ENCODE data around the gene LPAR3. TPM values are rescaled to one million over a fixed set of nuclear protein-coding genes. Genes with fewer than 3 reads are reported as not detected.

LPAR3 gene
- polyA plus RNA-seq, 2 of the 4 experiments (the other 2 are of a cell fraction): 0.01 to 0.08 TPM

DNA sequence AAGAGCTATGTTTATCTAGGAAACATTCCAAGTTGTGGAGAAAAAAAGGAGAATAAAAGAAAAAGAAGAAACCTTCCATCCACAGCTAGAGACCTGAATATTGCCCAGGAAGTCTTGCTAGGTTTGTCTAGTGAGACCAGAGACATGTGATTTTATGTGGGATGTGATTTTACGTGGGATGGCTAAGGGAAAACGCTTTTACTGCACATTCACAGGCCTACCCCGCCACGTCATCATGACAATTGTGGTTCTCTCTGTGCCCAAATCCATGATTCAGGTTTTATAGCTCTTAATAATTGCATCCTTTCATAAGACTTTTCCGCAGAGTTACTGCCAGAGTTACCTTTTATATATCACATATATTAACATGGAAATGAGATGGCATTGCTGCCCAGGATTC, 116.4 kb downstream of the LPAR3 start:
- DNase-seq (ENCODE audit: low read depth in 1 of 2, low spot score in 1 of 2): no peak
- no peak for ATAC-seq
- WGBS (ENCODE audit: missing lambda C conversion rate): 55% methylated on average over 5 of the region's 5 CpGs
- Histone ChIP-seq H3K4me3 (no peak overlapping the region), H3K4me2 (no peak overlapping the region), H3K9me3 (no peaks in the 10 kb centered on the region), H3K27ac (no peak overlapping the region), H3K4me1 (no peaks in the 10 kb centered on the region)
- ChIA-PET POLR2A (no interaction called here), CTCF (interaction anchor here (0.9 to 1.5 kb wide), 4 partner anchors 14 to 334 kb away, joined by 3 to 6 read pairs (median 4); no protein-coding TSS in a partner anchor)
- FAIRE-seq: no peak
- TF ChIP-seq EHMT2 (IDR thresholded peaks at IDR 0.05; ENCODE audit: low read depth) (no peak), CTCF (IDR thresholded peaks at IDR 0.05) (no peak), KDM5A (IDR thresholded peaks at IDR 0.05) (no peak), TP53 (CRISPR knock-in tag; IDR thresholded peaks at IDR 0.05) (no peak), JUNB (IDR thresholded peaks at IDR 0.05) (no peak), ZFP36 (IDR thresholded peaks at IDR 0.05; ENCODE audit: borderline replicate concordance, partially characterized antibody) (no peak), TFCP2L1 (CRISPR knock-in tag; IDR thresholded peaks at IDR 0.05) (no peak), PHF8 (IDR thresholded peaks at IDR 0.05; ENCODE audit: borderline replicate concordance, low read depth) (no peak), SMC3 (IDR thresholded peaks at IDR 0.05) (no peak)

DNA sequence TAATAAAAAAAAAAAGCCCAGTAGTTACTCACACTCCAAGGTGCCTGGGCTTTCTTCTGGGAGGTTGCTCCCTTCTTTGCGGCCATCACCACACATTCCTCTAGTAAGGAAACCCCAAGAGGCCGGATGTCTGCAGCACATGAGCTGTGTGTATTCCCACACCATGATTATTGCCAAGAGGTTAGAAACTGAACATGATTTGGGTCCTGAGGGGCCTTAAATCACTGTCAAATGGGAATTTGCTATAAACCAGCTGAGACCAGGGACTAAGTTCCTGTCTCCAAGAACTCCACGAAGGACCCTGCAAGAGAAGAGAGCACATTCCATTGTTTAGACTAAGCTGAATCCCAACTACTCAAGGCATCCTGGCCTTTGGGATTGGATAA, 117.5 kb downstream of the LPAR3 start:
- ChIA-PET CTCF (interaction anchor here (0.7 to 1.5 kb wide), 4 partner anchors 22 to 333 kb away, joined by 3 to 6 read pairs (median 4); no protein-coding TSS in a partner anchor), POLR2A (no interaction called here)
- Histone ChIP-seq H3K9me3 (no peaks in the 10 kb centered on the region), H3K4me3 (no peak overlapping the region), H3K27ac (no peak overlapping the region), H3K4me2 (no peak overlapping the region), H3K4me1 (no peaks in the 10 kb centered on the region)
- 75% methylated on average over 3 of the region's 3 CpGs for WGBS (ENCODE audit: missing lambda C conversion rate)
- TF ChIP-seq, protein P1, sequence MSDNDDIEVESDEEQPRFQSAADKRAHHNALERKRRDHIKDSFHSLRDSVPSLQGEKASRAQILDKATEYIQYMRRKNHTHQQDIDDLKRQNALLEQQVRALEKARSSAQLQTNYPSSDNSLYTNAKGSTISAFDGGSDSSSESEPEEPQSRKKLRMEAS (IDR thresholded peaks at IDR 0.05): no peak
- TF ChIP-seq BHLHE40 (IDR thresholded peaks at IDR 0.05; ENCODE audit: low read depth, low read length) (no peak), RAD21 (conservative IDR thresholded peaks at IDR 0.05 in 1 of 2, IDR thresholded peaks at IDR 0.05 in 1 of 2) (no peak), RNF2 (IDR thresholded peaks at IDR 0.05; ENCODE audit: borderline replicate concordance, low read depth) (no peak), E2F6 (IDR thresholded peaks at IDR 0.05; ENCODE audit: borderline replicate concordance, low read depth) (no peak), ZNF302 (CRISPR knock-in tag; IDR thresholded peaks at IDR 0.05) (no peak), MAZ (IDR thresholded peaks at IDR 0.05; ENCODE audit: borderline replicate concordance, low read depth, low read length) (no peak), FOSB (CRISPR knock-in tag; IDR thresholded peaks at IDR 0.05) (no peak), KDM1A (IDR thresholded peaks at IDR 0.05; ENCODE audit: low read depth) (no peak), JUN (IDR thresholded peaks at IDR 0.05) (no peak), POLR2A (IDR thresholded peaks at IDR 0.05; ENCODE audit: low read length) (no peak), CHD4 (IDR thresholded peaks at IDR 0.05; ENCODE audit: borderline replicate concordance) (no peak)
- TF ChIP-seq, protein P2, sequence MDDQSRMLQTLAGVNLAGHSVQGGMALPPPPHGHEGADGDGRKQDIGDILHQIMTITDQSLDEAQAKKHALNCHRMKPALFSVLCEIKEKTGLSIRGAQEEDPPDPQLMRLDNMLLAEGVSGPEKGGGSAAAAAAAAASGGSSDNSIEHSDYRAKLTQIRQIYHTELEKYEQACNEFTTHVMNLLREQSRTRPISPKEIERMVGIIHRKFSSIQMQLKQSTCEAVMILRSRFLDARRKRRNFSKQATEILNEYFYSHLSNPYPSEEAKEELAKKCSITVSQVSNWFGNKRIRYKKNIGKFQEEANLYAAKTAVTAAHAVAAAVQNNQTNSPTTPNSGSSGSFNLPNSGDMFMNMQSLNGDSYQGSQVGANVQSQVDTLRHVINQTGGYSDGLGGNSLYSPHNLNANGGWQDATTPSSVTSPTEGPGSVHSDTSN (IDR thresholded peaks at IDR 0.05): no peak
- TF ChIP-seq, protein P3, sequence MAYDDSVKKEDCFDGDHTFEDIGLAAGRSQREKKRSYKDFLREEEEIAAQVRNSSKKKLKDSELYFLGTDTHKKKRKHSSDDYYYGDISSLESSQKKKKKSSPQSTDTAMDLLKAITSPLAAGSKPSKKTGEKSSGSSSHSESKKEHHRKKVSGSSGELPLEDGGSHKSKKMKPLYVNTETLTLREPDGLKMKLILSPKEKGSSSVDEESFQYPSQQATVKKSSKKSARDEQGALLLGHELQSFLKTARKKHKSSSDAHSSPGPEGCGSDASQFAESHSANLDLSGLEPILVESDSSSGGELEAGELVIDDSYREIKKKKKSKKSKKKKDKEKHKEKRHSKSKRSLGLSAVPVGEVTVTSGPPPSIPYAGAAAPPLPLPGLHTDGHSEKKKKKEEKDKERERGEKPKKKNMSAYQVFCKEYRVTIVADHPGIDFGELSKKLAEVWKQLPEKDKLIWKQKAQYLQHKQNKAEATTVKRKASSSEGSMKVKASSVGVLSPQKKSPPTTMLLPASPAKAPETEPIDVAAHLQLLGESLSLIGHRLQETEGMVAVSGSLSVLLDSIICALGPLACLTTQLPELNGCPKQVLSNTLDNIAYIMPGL (CRISPR knock-in tag; IDR thresholded peaks at IDR 0.05; ENCODE audit: borderline replicate concordance): no peak
- TF ChIP-seq, protein P4, sequence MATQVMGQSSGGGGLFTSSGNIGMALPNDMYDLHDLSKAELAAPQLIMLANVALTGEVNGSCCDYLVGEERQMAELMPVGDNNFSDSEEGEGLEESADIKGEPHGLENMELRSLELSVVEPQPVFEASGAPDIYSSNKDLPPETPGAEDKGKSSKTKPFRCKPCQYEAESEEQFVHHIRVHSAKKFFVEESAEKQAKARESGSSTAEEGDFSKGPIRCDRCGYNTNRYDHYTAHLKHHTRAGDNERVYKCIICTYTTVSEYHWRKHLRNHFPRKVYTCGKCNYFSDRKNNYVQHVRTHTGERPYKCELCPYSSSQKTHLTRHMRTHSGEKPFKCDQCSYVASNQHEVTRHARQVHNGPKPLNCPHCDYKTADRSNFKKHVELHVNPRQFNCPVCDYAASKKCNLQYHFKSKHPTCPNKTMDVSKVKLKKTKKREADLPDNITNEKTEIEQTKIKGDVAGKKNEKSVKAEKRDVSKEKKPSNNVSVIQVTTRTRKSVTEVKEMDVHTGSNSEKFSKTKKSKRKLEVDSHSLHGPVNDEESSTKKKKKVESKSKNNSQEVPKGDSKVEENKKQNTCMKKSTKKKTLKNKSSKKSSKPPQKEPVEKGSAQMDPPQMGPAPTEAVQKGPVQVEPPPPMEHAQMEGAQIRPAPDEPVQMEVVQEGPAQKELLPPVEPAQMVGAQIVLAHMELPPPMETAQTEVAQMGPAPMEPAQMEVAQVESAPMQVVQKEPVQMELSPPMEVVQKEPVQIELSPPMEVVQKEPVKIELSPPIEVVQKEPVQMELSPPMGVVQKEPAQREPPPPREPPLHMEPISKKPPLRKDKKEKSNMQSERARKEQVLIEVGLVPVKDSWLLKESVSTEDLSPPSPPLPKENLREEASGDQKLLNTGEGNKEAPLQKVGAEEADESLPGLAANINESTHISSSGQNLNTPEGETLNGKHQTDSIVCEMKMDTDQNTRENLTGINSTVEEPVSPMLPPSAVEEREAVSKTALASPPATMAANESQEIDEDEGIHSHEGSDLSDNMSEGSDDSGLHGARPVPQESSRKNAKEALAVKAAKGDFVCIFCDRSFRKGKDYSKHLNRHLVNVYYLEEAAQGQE (IDR thresholded peaks at IDR 0.05): no peak
- no peak for FAIRE-seq
- no peak for ATAC-seq
- DNase-seq (ENCODE audit: low read depth in 1 of 2, low spot score in 1 of 2): no peak
